ENCODE data around the gene TNFAIP8.

TNFAIP8 gene

DNA sequence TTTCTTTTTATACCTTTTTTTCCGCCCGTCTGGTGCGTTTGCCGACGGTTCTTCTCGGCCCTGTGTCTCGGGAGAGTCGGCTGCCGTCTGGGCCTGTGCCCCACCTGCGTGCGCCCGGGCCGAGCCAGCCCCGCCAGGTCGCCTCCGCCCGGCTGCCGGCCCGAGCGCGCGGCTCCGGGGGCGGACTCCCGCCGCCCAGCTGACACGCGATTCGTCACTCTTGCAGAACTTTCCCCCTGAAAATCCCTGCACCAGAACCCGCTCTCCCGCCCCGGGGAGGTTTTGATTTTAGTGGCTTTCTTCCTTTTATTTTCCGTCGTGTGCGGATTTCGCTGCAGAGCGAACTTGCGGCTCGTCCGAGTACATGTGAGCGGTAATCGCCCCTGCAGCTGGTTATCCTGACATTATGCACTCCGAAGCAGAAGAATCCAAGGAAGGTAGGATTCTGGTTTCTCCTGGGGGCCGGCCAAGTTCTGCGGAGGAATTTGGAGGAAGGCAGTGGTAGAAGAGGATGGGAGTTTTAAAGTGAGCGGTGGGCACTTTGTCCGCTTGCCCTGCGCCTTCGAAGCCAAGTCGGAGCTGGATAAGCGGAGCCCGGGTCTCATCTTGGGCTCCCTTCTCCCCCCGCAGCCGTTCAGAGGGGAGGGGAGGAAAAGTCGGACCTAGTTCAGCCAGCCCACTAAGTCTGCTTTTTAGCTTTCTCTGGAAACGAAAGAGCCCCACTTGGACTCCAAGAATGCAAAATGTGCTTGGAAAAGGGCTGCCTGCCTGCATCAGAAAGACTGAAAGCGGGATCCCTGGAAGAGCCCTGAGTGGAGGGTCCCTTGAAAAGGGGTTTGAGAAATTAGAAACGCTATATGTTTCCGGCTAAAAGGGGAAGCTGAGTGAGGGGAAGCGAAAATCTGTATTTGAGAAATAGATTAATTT lies at the start of gene TNFAIP8:
TNFAIP8 (plus strand) TSS at position 335 of the 927 bp plus-strand sequence; CDS start at position 407, 72 bp downstream.
- no peak for DNase-seq

DNA sequence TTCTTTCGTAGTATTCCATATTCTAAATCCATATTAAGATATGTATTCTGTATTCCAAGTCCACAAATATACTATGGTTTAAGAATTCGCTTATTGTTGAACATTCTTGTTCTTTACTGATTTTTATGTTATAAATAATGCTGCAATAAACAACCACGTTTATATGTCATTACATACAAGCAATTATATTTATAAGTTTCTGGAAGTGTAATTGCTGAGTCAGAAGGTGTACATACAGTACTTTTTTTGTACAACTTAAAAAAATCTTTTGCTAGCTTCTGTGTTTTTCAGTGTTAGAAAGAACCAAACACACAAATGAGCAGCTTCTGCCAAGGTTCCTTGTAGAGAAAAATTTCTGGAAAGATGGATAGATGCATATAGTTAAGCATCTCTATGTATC lies 48.6 kb upstream of the TNFAIP8 start:
- DNase-seq, result no peak

DNA sequence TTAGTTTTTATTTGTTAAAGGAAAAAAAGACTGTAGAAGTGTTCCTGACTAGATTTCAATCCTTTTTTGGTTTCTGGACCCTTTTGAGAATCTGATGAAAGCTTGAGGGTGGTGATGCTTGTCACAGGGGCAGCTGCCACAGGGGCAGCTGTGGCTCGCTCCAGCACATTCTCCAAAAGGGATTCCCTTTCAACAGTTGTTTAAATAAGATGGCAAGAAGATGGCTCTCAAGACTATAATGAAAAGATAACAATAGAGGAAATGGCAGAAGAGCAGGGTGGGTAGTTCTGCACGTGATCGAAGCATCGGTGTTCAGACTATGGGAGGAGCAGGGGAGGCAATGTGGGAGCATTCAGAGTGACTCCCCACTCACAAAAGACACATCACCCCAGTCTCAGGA lies 46.5 kb upstream of the TNFAIP8 start:
- no peak for DNase-seq

DNA sequence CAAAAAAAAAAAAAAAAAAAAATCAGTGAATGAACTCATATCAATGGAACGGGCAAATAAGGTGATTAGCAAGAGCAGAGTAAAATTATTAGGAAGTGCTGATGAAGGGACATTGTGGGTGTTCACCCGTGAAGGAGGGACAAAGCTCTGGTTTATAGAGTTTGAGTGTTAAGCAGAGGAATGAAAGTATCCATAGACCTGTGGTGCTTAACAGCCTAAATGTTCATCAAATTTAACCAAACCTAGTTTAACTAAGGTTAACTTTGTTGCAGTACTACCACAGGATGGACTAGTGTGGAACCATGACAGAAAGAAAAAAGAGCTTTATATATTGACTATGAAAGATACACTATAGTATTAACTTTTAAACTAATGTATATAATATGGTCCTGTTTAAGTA lies 44.1 kb upstream of the TNFAIP8 start:
- no peak for DNase-seq

DNA sequence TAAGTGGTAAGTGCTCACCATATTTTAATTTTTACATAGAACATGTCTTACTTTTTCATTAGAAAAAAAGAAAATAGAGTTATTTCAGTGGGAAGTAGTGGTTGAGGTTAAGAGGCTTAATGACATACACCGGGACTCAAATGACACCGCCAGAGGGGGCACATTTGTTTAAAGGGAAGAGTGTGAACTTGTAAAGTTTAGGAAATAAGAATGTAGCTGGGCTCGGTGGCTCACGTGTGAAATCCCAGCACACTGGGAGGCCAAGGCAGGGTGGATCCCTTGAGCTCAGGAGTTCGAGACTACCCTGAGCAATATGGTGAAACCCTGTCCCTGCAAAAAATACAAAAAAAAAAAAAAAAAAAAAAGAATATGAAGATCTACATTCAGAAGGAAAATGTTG lies 43.4 kb upstream of the TNFAIP8 start:
- DNase-seq, result no peak

DNA sequence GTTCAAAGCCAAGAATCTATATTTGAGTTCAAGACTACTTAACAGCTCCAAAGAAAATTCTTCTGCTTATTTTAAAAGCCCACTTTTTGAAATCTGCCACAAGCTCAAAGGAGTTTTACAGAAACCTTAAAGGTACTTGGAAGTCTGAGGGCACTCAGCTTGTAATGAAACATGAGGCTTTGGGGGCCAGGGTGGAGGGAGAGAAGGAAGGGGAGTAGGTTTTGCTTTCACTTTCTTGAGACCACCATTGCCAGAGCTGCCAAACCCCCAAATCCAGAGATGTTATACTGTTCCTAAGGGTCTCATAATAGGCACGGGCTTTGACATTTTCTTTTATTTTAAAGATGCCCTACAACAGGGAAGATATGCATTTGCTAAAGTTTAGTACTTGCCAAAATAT lies 42.6 kb upstream of the TNFAIP8 start:
- DNase-seq, result no peak

DNA sequence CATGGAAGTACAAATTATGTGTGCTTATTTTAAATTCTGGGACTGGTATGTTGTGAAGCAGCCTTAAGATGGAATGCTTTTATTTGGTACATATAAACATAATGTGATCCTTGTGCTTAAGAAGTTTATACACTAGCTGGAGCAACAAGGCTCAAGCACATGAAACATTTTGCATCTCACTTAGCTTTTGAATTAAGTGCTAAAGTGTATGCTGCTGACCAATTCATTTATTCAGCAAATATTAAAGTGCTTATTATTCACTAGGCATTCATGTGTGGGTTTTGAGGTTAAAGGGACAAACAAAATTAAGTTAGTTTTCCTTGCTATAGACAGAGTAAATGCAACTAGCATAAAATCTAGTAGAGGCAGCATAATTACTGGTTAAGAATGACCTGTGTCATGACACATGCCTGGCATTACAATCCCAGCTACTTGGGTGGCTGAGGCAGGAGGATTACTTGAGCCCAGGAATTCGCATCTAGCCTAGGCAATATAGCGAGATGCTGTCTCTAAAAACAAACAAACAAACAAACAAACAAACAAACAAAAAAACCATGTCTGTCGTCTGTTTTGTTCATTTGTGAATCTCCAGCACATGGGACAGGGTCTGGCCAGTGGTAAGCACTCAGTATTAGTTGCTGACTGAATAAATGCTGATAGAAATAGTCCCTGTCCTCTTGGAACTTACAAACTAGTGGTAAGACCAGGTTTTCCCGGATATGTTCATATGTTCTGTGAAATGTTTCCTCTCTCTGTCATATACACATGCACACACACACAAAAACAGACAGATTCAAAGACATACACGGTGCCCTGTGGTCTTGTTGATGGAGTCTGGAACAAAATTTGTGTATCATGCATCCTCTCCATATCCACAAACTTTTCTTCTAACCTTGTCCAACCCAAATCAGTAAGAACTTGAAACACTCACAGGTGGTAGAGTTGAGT lies 41.9 kb upstream of the TNFAIP8 start:
- no peak for DNase-seq

DNA sequence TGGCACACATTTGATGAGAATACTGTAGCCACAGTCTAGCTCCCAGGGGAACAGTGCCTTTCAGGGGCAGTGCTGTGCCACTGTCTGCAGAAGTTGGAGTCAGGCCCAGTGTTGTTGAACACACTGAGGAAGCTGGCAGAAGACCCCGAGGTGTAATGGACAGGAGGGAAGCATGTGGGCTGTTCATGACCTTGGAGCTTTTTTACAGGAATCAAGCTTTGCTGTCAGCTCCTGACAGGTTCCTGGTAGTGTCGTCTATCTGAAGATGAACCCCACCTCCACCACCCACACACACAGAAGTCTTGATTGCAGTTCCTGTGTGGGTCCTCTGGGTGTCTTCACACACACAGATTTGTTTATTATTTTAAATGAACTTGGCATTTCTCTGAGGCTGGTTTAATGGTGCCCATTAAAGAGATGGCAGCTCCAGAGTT lies 40.3 kb upstream of the TNFAIP8 start:
- no peak for DNase-seq

DNA sequence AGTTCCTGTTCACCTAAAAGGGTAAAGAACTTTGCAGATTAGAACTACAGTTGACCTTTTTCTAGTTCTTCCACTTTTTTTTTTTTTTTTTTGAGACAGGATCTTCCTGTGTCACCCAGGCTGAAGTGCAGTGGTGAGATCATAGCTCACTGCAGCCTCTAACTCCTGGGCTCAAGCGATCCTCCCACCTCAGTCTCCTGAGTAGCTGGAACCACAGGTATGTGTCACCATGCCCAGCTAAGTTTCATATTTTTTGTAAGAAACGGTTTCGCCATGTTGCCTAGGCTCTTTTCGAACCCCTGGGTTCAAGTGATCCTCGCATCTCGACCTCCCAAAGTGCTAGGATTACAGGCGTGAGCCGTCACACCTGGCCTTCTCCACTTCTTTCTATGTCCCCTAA lies 39.7 kb upstream of the TNFAIP8 start:
- no peak for DNase-seq

DNA sequence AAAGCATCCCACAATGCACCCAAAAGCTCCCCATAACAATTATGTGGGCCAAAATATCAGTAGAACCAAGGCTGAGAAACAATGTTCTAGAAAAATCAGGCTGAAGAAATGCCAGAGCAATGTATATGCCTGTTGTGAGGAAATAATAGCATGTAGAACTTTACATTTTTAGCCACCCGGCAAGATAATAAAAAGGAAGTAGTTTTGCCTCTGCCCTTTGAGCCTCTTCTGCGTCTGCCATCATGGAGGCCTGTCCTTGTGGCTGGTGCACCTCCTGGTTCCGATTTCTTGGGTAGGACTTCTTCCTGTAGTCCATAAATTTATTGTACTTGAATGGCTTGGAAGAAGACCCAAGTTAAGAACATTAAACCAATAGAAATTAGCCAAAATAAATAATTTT lies 38.9 kb upstream of the TNFAIP8 start:
- DNase-seq, result no peak

DNA sequence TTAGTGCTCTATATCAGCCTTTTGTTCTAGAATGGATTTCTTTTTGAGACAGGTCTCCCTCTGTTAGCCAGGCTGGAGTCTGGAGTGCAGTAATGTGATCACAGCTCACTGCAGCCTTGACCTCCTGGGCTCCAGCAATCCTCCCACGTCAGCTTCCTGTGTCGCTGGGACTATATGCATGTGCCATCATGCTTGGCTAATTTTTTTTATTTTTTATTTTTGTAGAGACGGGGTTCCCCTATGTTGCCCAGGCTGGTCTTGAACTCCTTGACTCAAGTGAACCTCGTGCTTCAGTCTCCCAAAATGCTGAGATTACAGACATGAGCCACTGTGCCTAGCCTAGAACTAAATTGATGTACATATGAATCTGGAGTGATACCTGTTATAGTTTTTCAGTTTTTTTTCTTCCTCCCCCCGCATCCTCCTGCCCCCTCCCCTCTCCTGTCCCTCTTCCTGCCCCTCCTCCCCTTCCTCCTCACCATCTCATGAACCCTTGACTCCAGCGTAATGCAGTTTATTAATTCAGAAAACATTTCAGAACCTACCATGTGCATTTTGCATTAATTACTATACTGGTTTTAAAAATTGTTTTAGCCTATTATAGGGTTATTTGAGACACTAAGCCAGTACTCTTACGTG lies 37.4 kb upstream of the TNFAIP8 start:
- no peak for DNase-seq

DNA sequence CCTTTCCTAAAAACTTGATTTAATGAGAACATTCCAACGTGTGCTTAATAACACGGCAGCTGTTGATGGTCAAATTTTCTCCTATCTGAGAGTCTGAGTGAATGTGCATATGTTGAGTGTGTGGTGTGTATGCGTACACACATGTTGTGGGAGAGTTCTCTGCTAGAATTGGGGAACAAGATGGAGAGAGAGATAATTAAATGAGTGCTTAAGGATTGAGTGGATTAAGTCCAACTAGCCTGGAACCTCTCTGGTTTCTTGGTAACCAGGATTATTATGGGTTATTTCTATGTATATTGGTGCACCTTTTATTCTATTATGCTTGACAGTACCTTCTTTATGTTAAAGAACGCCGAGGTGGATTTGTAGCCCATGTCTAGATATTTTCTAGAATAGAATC lies 36.4 kb upstream of the TNFAIP8 start:
- DNase-seq, result no peak

DNA sequence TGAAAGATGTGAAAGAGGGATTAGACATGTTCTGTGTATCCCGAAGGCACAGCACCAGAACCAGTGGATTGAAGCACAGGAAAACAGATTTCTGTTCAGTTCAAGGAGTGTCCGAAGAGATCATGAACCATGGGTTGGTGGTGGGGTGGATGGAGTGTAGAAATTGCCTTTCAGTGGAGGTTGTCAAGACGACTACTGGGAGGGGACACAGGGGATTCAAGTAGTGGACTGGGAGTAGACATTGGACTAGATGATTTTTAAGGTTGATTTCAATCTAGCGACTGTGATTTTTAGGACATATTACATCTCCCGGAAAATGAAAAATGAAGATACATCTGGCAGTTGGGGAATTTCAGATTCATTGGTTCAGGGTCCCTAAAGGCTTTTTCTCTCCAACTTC lies 35.9 kb upstream of the TNFAIP8 start:
- DNase-seq, result no peak

DNA sequence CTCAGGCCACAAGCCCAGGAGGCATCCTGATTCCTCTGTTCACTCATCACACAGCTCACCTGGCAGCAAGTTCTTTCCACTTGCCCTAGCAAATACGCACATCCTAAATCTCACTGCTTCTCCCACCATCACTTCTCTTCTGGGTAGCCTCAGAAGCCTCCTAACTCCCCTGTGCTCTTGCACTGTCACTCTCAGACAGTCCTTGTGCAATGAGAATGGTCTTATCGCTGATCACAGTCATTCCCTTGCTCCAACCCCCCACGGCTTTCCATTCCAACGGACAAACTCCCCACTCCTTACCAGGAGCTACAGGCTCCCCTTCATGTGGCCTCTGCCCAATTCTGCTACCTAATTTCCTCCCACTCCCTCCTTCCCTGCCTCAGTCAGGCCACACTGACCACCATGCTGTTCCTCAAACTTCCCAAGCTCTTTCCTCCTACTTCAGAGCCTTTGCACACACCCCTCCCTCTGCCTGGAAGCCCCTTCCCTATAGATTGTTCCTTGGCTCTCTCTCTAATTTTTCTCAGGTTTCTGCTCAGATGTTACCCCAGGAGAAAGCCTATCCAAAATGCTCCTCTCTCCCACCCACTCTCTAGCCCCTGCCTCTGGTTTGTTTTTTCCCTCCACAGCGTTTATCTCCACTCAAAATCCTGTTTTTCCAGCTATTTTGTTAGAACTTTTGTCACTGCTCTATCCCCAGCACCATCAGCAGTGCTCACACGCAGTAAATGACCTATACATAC lies 34.1 kb upstream of the TNFAIP8 start:
- DNase-seq, result no peak

DNA sequence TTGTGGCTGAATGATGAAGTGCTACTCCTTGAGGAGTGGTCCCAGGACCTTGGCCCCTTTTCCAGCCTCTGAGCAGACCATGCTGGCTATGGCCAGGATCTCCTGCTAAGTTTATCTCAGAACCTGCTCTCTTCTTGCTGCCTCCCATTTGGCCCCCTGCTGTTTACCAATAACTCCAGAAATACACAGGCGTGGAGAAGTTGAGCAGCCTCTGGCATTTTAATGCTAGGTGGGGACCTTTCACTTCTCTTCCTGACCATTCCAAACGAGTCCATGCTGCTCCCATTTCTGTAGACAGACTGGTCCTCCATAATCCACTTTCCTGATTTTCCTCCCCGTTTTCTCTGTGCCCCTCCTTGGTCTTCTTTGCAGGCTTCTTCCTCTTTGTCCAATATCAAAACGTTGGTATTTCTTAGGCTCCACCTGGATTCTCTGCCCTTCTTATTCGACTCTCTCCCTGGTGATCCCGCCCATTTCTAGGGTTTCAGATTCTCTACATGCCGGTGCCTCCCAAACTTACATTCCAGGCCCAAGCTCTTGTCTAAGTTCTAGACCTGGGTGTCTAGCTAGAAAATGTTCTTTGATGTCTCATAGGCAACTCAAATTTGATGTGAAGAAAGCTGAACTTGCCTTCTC lies 33.4 kb upstream of the TNFAIP8 start:
- no peak for DNase-seq

DNA sequence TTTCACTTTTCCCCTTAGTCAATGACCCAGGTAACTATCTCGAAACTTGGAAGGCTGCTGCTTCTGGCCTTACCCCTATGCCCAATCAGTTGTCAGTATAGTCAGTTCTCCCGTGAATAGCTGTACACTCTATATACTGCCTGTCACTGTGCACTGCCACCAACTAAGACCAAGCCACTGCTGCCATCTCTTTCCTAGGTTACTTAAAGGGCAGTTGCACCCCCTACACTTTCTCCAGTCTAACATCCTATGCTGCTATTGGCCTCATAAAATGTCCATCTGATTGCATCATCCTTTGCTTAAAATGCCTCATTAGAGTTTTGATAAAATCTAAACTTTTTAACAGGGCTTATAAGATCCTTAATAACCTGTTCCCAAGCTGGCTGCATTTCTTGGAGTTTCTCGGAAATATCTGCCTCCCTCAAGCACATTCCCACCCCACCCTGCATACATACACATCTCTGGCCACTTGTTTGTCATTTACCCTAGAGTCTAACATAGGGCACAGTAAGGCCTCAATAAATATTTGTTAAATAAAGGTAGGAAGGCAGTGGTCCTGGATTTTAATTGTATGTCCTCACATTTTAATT lies 32.8 kb upstream of the TNFAIP8 start:
- no peak for DNase-seq

DNA sequence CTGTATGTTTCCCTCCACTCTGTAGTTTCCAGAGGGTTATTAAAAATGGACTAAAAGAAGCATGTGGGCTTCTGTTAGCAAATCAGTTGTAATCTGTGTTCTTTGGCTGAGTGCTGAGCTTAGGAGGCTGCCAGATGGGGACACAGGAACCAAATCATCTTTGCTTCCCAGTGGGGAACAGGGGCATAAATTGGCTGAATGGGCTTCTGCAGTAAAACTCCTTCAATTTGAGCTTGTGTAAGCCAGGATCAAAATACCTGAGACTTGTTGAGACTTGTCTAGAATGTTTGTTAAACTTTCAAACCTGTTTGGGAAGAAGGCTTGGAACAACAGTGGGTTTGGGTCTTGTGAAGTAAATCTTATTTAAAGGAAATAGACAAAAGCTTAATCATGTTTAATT lies 32.2 kb upstream of the TNFAIP8 start:
- no peak for DNase-seq

DNA sequence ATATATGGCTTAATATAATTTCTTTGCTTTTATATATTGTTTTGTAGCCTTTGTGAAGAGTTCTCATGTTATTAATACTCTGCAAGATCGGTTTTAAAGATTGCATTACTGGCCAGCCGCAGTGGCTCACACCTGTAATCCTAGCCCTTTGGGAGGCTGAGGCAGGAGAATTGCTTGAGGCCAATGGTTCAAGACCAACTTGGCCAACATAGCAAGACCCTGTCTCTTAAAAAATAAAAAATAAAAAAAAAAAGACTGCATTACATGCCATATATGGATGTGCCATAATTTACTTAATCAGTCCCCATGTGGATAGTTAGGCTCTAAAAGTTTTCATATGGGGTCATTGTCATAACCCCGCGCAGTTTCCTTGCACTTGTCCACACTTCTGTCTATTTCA lies 31.0 kb upstream of the TNFAIP8 start:
- no peak for DNase-seq

DNA sequence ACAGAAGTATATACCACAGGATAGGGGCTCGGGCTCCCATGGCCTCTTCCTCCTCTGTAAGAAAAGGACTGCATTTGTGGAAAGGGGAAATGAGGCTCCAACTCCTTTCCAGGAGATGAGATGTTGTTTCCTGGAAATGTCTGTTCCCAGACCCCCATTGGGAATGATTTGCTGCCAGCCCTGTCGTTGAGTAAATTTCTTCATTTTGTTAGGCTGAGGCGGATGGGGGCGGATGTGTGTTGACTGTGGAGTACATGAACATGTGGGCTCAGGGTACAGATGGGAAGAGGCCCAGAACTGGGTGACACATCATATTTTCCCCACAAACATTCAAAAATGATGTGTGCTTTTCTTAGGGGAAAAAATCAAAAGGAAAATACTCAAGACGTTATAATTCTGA lies 28.8 kb upstream of the TNFAIP8 start:
- DNase-seq, result no peak

DNA sequence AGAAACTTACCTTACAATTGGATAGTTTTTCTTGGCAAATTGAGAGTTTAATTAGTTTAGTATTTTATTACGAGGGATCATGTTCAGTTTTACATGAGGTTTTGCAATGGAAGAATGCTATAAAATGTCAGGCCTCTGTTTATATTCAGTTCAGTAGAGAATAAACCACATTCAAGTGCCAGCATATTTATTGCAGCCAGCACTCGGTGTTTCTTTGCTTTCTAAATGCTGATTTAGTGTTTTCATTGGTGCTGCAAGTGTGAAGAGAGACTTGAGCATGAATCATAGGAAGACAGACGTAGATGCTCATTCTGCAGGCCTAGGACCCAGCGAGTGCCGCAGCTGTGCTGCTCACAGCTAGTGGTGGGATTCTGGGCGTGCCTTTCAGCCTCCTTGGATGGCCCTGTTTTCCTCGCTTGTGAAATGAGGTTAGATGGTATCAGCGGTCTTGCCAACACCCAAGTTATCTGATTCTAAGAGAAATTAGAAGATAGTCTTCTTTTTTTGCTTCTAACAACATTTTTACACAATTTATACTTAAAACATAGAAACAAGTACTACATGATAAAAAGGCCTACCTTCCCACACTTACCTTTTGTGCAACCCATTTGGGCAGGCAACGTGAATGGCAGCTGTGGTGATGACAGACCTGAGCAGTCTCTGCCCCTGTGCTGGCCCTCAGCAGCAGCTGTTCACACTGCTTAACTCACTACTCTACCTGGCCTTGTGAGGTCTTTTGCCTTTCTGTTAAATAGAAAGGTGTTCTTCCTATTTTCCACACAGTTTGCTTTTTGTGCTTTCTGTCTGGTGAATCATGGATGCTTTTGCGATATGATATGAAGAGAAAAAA lies 26.8 kb upstream of the TNFAIP8 start:
- DNase-seq, result no peak

DNA sequence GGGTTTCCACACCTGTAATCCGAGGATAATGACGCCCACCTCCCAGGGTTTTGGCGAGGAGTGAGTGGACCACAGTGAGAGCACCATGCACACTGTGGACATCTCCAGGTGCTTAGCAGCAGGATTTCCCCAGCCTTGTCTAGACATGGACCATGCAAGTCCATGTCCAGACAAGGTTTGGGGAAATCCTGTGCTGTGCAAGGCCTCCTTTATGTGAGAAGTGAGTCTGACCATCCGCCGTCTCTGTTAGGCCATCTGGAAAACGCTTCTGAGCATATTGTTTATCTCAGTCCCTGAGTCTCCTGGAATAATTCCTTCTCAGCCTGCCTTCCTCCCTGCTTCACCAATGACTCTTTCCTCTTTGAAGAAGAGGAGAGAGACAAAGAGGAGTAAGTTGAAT lies 26.2 kb upstream of the TNFAIP8 start:
- DNase-seq, result no peak
